GM19328 (cell line): Measurements from ENCODE around the gene ATF7.

ENCODE experiments used
- ATAC-seq: cut with Tn5 transposase; IDR thresholded peaks from one replicate; pipeline ENCODE4 v1.9.1; 2021; ENCODE audit warnings: mild to moderate bottlenecking, moderate library complexity; ENCODE audit not compliant: unreplicated experiment

The ATF7 gene

GRCh38 chr12:53532524-53533445 lies 93.4 kb downstream of the ATF7 start:
- ATAC-seq, result no peak

- no peak for ATAC-seq
These were observed 94.2 kb downstream of the ATF7 start for GRCh38 chr12:53532021-53532420.

- no peak for ATAC-seq
These were observed 95.3 kb downstream of the ATF7 start for GRCh38 chr12:53530920-53531319.

GRCh38 chr12:53530061-53530460 lies 96.1 kb downstream of the ATF7 start:
- no peak for ATAC-seq

GRCh38 chr12:53524476-53524875 lies 101.7 kb downstream of the ATF7 start:
- ATAC-seq, result no peak

- no peak for ATAC-seq
These were observed 103.1 kb downstream of the ATF7 start for GRCh38 chr12:53523131-53523530.

- ATAC-seq, result no peak
These were observed 107.8 kb downstream of the ATF7 start for GRCh38 chr12:53518381-53518780.

GRCh38 chr12:53516758-53517455 lies 109.3 kb downstream of the ATF7 start:
- no peak for ATAC-seq

- no peak for ATAC-seq
These were observed 110.9 kb downstream of the ATF7 start for GRCh38 chr12:53515291-53515680.

- no peak for ATAC-seq
These were observed 111.4 kb downstream of the ATF7 start for GRCh38 chr12:53514628-53515290.

GRCh38 chr12:53513712-53514410 lies 112.3 kb downstream of the ATF7 start:
- ATAC-seq, result no peak

- ATAC-seq, result no peak
These were observed 115.9 kb downstream of the ATF7 start for GRCh38 chr12:53510181-53510812.

GRCh38 chr12:53508534-53509170 lies 117.5 kb downstream of the ATF7 start:
- peak; percentile 85 for ATAC-seq

GRCh38 chr12:53507603-53507885 lies 118.6 kb downstream of the ATF7 start:
- ATAC-seq, result no peak

- ATAC-seq, result no peak
These were observed 119.1 kb downstream of the ATF7 start, which contains the start of gene NPFF for GRCh38 chr12:53506881-53507602. Gene NPFF, minus strand, starts transcription at chr12:53507484. Its CDS starts 10 bp downstream, at chr12:53507474.

- ATAC-seq, result no peak
These were observed 119.8 kb downstream of the ATF7 start for GRCh38 chr12:53506450-53506785.

- ATAC-seq, result no peak
These were observed 120.4 kb downstream of the ATF7 start for GRCh38 chr12:53505555-53506449.

- ATAC-seq, result no peak
These were observed 121.1 kb downstream of the ATF7 start for GRCh38 chr12:53505086-53505485.
